ENCODE data around the gene SYCP3.
"Not testable (repeated sequence)": the region's sequence is repeated elsewhere in the genome, so short reads cannot be mapped to it uniquely, and the experiment has no call there.

The SYCP3 gene

DNA sequence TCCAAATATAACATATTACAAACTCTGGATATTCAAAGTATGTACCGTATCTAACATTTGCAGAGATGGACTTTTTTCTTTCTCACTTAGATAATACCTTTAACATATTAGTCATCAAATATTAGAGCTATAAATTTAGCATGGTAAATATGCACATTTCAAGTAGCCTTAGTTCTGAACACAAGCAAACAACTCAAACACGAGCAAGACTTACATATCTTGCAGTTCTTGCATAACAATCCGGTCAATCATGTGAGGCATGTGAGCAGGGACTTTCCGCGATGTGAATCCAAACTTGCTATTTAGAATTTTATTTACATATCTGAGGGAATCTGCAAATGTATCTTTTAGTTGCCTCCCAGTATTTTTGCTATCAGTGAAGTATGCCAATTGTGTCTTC lies 22.1 kb upstream of the SYCP3 start:
- no peak for DNase-seq

DNA sequence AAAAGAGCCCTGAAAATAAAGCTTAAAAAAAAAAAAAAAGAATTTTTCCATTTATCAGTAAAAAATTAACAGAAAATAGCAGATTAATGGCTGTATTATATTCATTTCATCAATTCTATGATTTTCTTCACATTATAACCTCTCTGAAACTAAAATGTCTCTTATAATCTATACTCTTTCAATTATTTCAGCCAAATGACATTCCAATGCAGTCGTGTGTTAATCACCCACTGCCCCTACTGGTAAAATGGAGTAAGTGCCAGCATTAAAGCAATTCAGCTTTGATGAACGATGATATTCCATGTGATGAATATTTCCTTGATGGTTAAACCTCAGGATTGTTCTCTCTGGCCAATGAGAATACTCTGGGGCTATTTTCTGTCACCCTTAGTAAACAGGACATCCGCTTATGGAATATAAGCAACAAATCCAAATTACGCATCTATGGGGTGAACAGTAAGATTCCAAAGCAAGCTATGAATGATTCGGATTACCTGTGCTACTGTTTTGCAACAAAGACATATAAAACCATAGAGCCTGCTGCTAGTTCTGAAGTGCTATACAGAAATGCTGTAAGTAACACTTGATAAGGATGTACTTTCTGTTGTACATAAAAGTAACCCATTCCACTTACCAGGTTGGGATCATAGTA lies 20.3 kb upstream of the SYCP3 start:
- no peak for DNase-seq

DNA sequence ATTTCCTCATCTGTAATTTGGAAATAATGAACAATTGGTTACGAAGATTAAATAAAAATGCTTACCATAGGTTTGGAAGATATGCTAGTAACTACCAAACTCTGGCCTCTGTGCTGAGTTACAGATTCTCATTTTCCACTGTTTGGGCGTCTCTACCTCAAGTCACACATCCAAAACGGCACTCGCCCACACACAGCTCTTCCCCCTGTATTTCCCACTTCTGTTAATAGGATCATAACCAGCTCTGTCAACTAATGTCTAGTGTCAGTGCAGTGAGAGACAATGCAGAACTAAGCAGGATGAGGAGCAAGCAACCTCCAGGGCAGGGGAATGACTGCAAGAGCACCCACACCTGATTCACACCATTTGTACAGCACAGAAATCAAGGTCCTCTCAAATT lies 10.9 kb upstream of the SYCP3 start:
- DNase-seq: peak in 11 of 56 donors; percentile 8 to 44 (median 25)

DNA sequence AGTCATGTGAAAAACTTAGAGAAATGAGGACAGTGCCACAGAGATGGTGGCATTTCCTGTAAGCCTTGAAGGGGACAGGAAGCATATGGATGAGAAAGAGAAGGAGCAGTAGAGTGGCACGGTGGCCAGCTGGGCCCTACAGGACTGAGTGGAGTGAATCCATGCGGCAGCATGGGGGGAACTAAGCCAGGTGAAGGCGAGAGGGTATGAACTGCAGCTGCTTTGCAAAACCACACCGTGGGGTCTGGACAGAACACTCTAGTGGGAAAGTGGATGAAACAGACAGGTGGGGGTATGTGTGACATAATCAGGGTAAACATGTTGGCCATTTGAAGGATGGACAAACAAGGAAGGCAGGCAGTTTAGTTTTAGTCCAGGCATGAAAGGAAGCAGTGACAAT lies 10.4 kb upstream of the SYCP3 start:
- DNase-seq: no peak

DNA sequence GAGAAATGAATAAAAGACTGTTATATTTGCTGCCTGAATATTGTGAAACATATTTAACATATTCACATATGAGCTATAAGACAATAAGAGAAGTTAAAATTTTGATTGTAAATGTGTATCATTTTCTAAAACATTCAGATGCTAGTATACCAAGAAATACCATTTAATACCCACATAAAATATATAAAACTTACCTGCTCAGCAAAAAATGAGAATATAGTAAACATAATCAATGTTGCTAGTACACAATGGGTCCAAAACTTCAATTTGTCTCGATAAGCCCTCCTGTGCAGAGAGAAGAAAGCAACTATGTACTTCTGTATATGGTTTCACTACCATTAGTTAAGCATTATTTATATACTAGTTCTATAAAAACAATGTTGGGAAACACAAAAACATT lies 9.6 kb upstream of the SYCP3 start:
- DNase-seq: no peak

DNA sequence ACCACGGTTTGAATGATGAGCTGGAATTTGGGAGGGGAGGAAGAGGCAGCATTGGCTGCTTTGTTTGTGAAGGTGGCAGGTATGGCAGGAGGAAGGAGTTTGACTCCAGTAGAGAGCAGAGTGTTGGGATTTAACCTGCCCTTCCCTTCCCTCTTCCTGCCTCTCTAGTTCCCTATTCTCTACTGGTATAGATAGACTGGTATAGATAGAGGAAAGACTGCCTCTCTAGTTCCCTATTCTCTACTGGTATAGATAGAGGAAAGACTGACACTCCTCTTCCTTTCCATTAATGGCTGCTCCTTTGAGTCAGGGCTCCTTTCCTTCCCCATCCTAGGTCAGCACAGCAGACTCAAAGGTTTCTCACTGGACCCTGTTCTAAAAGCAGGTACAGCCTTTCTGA lies 8.4 kb upstream of the SYCP3 start:
- DNase-seq: no peak

DNA sequence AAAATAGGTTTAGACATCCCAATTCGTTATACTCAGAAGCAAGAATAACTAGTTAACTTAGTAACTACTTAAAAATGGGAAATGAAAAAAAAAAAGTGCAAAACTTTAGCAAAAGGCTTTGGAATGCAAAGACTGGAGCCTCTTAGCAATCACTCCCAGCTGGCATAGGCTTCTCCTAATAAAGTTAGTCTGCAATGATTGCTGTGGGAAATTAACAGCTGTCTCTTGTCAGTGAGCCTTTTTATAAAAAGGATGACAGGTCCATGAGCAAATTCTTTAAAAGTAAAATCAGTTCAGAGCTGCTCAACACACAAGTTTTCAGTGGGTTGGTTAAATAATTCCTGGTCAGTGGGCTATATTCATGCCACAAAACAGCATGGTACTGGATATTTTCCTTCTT lies 7.4 kb upstream of the SYCP3 start:
- DNase-seq: no peak

DNA sequence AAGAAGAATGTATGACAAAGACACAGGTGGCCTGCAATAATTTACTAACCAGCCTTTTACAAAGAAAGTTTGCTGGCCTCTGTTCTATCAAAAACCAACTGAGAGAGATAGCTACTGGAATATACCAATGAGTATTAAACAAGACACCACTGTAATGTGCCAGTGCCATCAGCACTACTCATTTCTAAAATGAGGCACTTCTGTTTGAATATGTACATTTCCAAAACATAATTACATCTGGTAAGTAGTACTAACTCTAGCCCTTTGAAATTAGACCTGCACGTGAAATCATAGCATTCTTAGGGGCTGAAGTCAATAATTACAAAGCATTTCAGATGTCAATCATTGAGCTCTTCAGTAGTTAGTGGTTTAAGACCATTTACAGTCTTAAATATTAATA lies 6.9 kb upstream of the SYCP3 start:
- no peak for DNase-seq

DNA sequence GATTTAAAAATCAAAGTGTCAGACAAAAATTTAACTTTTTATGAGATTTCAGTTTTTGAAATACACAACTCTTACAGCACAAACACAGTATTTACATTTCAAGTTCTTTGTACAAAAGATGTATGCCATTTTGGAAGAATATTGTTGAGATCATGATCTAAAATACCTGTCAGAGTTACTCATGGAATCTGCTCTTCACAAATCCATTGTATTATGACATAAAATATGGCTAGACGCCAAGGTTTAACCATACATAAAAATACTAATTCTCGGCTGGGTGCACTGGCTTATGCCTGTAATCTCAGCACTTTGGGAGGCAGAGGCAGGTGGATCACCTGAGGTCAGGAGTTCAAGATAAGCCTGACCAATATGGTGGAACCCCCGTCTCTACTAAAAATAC lies 6.2 kb upstream of the SYCP3 start:
- no peak for DNase-seq

DNA sequence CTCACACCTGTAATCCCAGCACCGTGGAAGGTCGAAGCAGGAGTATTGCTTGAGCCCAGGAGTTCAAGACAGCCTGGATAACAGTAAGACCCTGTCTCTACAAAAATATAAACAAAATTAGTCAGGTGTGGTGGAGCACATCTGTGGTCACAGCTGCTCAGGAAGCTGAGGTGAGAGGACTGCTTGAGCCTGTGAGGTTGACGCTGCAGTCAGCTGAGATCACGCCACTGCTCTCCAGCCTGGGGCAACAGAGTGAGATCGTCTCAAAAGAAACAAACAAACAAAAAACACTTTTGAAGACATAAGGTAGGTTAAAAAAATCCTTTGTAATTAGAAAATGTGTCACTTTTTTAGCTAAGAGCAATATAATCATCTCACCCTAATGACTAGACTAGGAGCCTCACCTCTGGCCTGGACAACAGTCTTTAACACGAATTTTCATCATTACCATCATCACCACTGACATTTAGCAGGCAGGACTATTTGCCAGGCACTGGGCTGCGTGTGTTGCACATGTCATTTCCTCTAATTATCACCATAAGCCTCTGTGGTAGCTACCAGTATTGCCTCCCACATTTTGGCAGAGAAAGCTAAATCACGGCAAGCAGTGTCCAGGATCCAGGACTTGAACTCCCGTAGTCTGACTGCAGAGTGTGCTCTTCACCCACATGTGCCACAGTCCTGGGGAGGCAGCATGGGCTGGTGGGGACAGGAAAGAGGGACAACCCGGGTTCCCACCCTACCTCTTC lies 4.6 kb upstream of the SYCP3 start:
- DNase-seq: no peak

DNA sequence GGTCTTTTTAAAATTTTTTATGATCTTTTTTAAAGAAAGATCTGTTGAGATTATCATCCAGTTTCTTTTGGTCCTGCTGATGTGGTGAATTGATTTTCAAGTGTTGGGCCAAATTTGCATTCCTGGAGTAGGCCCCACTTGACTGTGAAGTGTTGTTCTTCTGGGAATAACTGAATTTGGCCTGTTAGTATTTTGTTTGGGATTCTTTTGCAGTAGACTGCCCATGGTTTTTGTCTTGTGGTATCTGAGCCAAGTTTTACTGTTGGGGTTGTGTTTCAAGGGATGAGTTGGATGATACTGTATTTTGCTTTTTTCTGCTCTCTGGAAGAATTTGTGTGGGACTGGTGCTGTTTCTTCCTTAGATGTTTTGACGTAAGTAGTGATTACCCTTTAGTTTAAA lies 4.0 kb upstream of the SYCP3 start:
- no peak for DNase-seq

DNA sequence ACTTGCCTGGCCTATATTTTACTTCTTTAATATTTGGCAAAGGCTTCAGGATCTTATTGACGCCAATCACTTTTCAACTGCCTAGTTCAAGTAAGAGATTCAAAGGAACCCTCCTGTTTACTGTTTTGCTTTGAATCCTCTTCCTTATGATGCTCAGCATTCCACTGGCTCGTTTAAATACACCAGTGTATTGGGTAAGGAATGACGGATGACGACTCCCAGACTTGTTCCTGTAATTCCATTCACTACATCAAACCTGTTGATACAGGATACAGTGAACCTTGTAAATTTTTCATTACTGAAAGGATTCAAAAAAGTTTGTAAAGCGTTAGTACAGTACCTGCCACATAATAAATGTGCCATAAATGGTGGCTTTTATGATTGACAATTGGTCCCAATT lies 1.7 kb upstream of the SYCP3 start:
- DNase-seq: no peak

DNA sequence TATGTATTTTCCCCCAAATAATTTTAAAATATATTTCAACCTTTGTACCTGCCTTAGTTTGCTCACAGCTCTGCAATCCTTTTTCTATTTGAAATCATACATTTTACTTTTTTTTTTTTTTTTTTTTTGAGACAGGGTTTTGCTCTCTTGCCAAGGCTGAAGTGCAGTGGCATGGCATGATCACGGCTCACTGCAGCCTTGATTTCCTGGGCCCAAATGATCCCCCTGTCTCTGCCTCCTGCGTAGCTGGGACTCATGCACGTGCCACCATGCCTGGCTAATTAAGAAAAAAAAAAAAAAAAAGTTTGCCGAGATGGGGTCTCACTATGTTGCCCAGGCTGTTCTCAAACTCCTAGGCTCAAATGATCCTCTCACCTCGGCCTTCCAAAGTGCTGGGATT lies 1.3 kb upstream of the SYCP3 start:
- no peak for DNase-seq

DNA sequence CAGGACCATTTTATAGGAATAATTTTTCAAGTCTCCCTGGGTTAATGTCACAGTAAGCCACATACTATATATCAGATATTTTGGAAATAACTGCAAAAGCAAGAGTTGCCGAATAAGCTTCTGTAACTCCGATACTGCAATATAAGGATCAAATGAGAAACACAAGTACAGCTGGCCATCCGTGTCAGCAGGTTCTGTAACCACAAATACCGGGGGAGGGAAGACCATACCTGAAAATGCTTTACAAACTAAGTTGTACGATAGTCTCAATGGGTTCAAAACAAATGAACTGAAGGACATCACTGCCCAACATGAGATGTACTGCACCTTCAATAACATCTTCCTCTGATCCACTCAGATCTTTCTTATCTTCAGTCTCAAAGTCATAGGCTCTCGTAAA lies 1.8 kb downstream of the SYCP3 start:
- no peak for DNase-seq

DNA sequence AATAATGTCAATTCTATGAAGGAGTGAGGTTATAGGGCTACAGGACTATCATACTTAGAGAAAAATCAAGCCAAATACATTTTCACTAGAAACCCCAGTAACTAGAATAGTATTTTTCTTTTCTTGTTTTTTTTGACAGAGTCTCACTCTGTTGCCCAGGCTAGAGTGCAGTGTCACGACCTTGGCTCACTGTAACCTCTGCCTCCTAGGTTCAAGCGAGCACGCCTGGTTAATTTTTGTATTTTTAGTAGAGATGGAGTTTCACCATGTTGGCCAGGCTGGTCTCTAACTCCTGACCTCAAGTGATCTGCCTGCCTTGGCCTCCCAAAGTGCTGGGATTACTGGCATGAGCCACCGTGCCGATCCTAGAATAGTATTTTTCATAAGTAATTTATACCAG lies 4.8 kb downstream of the SYCP3 start:
- not testable (repeated sequence) for DNase-seq

DNA sequence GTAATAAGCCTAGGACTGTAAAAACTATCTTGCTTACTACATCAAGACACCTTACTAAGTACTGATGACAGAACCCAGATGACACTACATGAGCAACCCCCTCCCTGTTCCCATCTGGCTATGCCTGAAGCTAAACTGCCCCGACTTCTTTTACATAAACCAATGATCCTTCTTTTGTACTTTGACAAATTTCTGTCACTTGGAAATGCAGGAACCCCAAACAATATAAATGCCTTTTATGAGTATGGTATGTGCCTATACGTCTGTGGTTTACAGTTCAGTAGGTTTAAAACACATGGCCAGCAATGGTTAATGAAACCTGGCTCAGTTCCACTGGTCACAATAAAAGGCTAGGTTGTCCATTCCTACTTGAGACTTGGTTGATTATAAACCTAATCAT lies 6.1 kb downstream of the SYCP3 start:
- no peak for DNase-seq

DNA sequence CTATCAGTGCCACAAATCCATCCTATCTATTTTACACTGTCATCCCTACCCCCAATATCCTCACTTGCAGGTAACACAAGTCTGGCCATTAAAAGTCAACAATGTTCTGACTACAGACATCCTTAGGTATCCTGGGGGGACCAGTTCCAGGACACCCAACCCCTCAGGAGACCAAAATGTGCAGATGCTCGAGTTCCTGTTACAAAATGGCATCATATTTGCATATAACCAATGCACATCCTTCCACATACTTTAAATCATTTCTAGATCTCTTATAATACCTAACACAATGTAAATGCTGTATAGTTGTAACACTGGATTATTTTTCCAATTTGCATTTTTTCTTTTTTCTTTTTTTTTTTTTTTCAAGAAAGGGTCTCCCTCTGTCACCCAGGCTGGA lies 6.9 kb downstream of the SYCP3 start:
- no peak for DNase-seq

DNA sequence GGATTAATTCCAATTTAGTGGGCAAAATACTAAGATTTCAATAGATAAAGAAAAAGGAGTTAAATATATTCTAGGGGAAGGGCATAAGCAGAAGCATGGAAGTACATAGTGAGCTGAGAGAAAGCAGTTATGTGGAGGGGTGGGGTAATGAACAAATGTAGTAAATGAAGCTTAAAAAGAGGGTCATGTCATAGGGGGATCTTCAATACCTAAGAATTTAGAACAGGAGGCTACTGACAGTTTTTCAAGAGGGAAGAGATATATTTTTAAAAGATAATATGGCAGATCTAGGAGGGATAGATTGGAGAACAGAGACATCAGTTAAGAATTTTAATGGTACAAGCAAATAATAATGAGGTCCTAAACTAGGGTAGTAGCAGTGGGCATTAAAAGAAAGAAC lies 9.4 kb downstream of the SYCP3 start:
- no peak for DNase-seq

DNA sequence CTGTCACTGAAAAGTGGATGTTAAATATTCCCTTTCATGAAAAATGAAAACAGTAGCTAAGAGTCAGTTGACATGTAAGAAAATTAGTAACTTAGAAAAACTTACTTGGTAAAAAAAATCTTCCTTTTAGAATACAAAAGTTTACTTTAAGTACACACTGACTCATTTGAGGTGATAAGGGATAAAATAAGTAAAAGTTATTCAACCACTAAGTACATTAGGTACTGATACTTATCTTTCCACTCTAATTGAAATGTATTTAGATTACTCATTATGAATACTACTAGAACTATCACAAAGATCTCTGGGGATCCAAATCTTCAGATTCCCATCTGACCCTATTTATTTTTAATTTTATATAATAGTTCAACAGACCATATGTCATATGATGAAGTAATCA lies 12.2 kb downstream of the SYCP3 start:
- DNase-seq: no peak

DNA sequence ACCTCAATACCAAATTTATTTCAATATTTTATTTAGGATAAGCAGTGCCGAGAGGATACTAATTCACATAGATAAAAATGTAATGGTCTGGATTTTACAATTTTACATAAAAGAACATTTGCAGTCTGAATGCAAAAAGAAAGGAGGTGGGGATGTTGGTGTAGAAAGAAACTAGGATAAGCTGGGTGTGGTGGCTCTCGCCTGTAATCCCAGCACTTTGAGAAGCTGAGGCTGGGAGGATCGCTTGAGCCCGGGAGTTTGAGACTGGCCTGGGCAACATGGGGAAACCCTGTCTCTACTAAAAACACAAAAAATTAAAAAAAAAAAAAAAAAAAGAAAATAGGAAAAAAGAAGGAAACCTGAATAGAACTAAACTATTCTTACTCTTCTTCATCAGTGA lies 16.9 kb downstream of the SYCP3 start:
- DNase-seq: no peak

DNA sequence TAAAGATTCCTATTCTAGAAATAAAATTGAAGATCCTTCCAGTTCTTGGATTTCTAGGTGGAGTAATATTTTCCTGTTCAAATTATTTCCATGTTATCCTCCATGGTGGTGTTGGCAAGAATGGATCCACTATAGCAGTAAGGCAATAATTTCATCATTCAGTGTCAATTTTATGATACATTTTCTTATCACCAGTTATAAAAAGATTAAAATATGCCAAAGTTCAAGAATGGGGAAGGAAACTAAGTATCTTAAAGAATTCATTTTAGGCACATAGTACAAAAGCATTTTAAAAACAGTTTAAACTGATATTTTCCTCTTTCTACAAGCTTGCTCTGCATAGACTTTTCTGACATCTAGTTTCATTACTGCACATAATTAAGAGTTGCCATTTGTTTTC lies 19.1 kb downstream of the SYCP3 start:
- no peak for DNase-seq

DNA sequence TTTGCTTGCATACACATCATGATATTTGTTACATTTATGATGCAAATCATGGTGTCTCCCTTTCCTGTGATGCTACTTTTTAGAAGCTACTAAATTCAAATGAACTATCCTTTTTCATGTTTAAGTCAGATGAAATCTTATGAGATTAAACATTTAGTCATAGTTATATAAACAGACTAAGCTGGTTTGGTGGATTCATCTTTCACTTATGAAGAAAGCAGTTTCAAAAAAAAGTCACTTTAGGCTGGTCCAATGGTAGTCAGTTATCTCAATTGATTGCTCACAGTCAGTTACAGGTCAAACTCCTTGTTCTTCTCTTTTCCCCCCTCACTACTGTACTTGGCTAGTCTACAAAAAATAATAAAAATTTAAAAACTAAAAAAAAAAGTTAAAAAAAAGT lies 19.7 kb downstream of the SYCP3 start:
- DNase-seq: no peak

DNA sequence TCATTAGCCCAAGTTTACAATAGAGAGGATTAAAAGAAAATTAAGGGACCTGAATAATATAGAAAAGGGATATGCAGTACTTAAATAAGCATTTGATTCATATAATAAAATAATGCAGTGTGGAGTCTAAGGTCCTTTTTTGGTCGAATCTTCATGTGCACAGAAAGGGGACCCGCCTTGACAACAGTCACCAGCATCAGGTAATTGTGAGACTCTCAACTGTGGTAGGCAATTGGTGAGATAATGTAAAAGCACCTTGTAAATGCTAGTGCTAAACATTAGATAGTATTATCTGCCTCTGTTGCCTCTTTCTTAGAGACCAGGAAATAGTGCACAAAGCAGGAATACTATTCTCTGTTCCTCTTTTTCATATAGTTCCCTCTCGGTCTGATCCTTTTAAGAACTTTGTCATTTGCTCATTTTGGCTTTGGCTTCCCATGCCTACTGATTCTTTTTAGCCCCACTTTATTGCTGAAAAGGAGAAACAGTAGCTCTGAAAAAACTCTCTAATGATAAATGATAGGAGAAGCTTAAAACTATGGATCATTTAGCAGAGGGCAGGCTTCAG lies 24.3 kb downstream of the SYCP3 start:
- DNase-seq: no peak
